HG02623 (cell line): ENCODE results near the gene ABCA1.
"Not testable (repeated sequence)": the region's sequence is repeated elsewhere in the genome, so short reads cannot be mapped to it uniquely, and the experiment has no call there.

Experiments
- ATAC-seq: cut with Tn5 transposase; IDR thresholded peaks from one replicate; pipeline ENCODE4 v1.9.1; 2021; ENCODE audit warnings: moderate library complexity; ENCODE audit not compliant: unreplicated experiment

ABCA1 gene

DNA sequence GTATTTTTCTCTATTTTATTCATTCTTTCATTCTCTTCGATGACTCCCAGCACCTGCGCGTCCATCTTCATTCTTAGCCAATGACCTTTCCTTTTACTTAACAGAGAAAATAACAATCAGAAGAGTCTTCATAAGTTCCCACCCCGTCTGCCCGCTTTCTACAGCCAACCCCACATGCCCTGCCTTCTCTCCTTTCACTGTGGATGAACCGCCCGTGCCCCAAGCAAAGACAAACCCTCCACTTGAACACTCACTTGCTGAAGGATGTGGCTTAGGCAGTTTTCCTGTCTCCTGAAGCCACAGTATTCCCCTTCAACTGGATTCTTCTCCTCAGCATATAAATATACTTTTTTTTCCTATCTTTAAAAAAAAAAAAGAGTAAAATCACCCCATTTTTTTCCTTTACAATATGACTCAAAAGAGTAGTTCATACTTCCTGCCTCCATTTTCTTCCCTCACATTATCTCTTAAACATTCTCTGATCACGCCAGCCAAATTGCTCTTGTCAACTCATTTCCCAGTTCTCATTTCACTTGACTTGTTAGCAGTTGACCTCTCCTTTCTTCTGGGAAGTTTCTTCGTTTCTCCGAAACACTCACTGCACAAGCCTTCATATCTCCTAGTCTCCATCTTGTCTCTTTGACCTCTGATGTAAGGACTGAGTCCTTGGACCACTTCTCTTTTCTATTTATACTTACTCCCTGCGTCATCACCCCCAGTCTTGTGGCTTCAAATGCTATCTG is 153.0 kb downstream of the ABCA1 start:
- peak; percentile 90 for ATAC-seq

DNA sequence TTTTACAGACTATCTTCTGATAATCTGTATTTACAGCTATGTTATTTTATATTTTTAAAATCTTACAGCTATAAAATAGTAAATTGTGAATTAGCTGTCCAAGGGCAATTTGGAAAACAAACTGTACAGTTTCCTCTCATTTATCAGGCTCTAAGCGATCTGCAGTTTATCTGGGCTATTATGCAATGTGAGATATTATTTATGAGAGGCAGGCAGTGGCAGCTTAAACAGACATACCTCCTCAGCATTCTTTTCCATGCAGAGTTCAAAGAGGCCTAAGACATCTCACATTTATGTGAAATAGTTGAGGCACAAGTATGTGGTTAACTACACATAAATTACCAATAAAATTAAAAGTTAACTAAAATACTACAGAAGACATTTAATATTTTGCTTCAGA is 153.8 kb downstream of the ABCA1 start:
- no peak for ATAC-seq

DNA sequence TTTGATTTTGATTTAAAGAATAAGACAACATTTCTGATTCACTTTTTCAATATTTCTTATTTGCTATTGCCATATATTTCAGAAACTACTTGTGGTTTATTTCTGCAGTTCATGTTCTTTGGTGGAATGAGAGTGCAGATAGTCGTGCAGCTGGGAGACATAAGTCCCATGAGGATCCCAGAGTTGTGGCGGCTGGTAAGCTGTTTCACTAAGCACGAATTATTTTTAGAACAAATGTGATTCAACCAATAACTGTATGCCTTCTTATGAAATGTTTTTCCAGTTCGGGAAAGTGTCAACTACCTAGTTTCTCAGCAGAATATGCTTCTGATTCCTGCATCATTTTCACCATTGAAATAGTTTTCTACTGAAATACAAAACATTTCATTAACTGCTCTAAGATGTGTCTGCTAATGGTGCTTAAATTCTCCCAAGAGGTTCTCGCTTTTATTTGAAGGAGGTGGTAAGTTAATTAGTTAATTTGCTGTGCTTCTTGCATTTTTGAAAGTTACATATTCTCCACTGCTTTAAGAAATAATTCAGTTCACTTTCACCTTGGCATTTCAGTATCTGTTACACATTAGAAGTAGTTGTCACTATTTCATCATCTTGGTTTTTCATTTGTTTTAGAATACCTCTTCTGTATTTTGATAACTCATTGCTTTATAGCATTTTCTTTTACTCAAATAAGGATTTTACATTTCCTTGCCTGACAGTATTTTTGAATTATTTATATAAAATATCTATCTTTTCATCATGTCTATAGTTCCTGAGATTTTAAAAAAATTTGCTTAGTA is 155.0 kb downstream of the ABCA1 start:
- peak; percentile 25 for ATAC-seq

DNA sequence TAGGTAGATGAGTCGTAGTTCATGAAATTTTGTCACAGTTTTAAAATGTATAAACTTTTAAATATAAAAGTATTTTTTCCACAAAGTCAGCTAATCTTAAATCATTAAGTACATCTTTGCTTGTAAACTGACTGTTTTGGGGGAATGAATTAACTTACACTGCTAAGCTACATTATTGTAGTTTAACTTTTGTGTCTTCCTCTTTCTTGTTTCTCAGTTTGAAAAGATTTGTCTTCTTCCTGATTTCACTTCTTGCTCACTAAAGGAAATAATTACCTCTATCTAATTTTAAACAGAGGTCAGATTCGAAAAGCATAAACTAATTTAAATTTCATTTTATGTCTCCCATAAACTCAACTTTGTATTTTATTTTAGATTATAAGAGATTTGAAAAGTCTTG is 158.3 kb downstream of the ABCA1 start:
- ATAC-seq: no peak

DNA sequence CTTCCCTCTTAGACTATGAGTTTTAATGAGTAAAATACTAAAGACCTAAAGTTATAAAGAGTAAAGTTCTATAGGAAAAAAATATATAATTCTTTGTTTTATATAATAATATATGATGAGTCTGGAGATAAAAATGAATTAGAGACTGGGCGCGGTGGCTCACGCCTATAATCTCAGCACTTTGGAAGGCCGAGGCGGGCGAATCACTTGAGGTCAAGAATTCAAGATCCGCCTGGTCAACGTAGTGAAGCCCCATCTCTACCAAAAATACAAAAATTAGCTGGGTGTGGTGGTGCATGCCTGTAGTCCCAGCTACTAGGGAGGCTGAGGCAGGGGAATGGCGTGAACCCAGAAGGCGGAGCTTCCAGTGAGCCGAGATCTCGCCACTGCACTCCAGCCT is 158.9 kb downstream of the ABCA1 start:
- not testable (repeated sequence) for ATAC-seq

DNA sequence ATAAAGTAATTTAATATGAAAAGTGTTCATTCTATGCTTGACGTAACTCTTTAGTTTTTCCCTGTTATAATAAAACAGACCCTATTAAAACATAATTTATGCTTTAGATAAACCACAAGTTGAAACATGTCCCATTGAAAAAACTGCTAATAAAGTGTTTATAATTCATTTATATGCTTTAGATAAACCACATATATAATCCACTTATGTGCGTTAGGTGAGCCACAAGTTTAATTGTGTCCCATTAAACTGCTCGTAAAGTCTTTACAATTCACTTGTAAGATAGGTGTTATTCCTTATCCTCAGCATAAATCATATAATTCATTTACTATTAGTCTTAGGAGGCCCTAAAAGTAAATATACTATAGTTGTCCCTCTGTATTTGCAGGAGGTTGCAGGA is 160.4 kb downstream of the ABCA1 start:
- no peak for ATAC-seq

DNA sequence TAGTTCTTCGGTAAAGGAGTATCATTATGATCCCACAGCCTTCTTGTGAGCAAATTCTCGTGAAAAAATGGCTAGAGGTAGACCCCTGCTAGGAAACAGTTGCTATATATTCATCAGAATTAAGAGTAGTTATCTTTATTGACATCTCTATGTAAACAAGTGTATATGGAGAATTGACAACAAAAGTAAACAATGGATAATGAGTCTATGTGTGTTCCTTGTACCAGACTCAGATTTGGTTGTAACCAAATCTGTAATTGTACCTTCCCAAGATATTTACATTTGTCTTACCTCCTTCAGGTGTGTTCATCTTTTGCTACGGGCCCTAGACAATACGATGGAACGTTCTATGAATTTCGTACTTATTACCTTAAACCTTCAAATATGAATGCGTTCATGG is 161.9 kb downstream of the ABCA1 start:
- ATAC-seq: no peak

DNA sequence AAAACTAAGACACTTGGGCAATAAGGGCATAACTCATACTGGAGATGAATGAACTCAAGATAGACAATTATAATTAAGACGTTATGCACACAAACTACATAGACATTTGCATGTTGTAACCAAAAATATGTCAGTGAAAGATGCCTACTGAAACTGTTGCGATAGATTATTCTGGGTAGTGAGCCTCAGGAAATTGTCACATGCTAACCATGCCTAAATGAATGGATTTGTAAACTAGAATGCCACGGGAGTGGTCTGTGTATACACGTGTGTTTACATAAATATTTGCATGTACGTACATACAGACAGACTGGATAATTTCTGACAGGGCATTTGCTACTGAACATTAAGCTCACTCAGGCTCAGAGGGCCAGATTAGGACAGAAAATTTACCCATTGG is 162.8 kb downstream of the ABCA1 start:
- ATAC-seq: peak; percentile 26

DNA sequence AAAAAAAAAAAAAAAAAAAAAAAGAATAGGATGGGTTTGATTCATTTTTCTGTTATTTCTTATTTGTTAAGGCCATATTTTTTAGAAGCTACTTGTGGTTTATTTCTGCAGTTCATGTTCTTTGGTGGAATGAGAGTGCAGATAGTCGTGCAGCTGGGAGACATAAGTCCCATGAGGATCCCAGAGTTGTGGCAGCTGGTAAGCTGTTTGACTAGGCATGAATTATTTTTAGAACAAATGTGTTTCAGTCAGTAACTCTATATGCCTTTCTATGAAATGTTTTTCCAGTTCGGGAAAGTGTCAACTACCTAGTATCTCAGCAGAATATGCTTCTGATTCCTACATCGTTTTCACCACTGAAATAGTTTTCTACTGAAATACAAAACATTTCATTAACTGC is 169.0 kb downstream of the ABCA1 start:
- no peak for ATAC-seq

DNA sequence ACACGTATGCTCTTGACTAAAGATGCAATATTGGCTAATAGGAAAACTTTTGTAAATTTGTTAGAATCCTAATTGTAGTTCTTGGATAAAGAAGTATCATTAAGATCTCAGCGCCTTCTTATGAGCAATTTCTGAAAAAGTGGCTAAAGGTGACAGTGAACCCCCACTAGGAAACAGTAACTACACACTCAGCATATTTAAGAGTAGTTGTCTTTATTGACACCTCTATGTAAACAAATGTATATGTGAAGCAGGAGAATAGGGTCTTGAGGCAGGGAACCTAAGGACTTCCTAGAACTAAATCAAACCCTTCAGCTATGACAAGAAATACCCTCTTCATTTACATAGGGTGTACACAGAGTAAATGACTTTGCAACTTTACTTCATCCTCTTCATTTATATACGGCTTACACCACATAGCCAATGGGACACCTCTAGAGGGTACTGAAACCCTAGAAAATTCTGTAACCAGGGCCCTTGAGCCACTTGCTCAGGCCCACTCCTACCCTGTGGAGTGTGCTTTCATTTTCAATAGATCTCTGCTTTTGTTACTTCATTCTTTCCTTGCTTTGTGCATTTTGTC is 177.7 kb downstream of the ABCA1 start:
- ATAC-seq: no peak

DNA sequence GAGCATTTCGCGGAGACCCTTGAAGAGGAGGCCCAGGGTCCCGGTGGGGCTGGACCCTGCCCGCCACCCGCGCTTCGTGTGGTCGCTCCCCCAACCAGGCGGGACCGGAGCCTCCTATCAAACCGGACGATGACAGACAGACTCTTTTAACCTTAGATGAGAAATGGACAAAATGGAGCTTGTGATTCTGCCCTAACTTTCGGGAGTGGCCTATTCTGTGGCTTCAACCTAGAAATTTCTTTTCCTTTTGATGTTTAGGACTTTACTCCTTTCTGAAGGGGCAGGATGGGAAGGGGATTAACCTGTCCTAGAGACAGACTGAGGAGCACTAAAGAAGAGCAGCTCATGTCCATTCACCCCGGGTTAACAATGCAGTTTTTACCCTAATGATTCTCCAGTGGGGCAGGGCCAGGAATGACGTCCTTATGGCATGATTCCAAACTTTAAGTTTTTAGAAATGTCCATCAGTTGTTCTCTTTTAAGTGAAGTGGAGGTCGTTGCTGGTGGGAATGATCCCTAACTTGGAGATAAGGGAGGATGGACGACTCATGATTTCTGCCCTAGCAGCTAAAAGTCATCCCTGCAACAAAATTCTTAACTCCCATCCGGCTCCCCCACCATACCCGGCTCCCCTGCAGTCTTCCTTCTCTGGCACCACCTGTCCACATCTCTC is 179.5 kb downstream of the ABCA1 start:
- no peak for ATAC-seq

DNA sequence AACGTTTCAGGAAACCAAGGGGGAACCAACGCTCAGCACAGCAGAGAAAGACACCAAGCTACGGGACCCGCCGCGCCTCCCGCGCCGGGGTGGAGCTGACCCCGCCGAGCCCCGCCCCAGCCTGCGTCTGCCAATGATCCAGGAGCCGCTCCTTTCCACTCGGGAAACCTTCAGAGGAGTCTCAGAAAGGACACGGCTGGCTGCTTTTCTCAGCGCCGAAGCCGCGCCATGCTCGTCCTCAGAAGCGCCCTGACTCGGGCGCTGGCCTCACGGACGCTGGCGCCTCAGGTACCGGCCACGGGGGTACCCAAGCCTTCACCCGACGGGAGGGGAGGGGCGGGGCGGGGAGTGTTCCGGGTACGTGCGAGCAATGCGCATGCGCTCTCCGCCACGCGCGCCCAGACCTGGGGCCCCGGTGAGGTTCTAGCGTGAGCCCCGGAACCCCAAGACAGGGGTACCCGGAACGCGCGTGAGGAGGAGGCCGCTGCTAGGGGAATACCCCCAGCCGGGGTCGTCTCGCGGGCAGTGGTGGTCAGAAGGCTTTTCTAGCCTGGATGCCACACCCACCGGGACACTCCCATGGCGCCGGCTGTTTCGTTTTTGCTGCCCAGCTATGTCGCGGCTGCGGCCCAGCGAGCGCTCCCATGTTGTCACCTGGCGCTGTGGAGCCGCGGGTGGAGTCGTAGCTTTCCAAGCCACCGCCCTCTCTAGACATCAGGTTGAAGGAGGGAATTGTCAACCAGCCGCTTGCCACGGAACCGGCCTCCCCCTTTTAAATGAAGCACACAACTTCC is 180.2 kb downstream of the ABCA1 start, which contains the start of gene NIPSNAP3A:
Gene NIPSNAP3A (plus strand): TSS at position 119 of the 794 bp plus-strand sequence. CDS start 110 bp downstream, at position 229.
- ATAC-seq: peak; percentile 86

DNA sequence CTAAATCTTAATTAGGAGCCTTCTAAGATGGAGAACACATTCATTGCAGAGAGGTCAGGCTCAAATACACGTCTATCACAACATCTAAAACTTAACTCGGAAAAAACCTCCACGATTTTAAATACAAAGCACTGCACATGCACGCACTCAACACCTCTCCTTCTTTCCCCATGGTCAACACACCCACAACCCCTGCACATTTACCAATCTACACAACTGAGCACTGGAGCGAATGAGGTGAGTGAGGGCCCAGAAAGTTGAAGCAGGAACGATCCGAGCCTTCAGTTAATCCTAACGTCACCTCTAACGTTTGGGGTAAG is 180.8 kb downstream of the ABCA1 start:
- ATAC-seq: no peak

DNA sequence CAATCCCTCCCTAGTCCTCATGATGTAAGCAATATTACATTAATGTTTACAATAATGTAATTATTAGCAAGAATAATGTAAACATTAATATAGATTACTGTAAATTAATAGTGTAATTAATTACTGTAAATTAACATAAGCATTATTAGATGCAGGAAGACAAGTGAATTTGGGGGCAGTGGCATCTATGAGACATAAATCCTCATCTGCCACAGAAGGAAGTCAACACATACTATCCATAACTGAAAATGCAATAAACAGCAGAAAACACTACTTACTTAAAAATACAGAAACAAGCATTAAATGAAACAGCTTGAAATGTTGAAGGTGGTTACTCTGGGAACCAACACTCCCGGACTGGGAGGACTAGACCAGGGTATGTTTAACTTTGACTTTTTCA is 181.2 kb downstream of the ABCA1 start:
- ATAC-seq: no peak

DNA sequence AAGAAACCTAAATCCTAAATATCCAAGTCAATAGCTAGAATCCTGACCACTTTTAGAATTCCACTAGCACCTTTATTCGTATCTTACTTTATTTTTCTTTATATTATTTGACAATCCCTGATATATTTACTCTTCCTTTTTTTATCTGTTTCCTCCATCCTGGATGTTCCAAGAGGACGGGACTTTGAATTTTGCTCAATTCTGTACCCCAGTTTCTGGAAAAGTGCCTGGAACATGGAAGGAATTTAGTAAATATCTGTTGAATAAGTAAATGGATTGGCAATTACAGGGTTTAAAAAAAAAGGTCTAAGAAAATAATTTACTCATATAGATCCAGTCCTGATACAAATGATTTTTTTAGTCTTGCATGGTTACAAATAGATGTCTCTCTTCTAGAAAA is 181.7 kb downstream of the ABCA1 start:
- ATAC-seq: no peak

DNA sequence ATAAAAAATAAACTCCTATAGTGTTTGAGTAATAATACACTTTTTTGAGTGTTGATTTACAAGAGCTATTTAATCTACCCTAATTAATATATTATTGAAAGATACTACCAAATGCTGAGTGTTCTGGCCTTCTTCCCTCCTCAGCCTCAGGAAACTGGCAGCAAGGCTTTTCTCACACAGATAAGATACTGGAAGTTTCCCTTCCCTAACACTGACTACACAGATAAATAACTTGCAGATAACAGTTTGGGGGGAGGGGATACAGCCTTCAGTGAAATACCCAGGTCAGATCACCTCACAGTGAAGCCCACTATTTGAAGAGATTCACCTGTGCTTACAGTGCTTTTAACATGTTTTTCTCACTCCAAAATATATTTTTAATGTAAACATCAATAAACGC is 182.1 kb downstream of the ABCA1 start:
- no peak for ATAC-seq

DNA sequence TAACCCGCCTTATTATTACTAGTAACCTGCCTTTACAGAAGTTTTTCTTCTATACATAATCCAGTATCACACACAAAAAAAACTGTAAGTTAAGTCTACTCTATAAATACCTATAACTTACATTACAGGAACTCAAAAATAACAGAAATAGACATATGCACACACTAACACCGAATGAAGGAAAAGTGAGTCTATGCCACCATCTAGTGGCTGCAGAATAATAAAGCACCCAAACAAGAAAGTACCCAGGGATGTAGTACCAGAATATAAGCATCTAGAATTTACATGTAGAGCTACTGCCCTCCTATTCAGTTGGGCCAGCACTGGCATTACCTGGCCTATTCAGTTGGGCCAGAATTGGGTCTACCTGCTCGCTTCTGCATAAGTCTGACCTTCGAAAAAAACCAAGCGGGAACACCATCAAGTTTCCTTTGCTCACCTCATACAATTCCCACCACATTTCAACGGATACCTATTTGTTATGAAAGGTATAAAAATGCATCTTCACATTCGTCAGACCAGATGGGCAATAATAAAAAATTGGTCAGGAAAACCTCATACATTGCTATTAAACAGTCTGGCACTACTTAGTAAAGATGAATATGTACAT is 184.5 kb downstream of the ABCA1 start:
- peak; percentile 37 for ATAC-seq

DNA sequence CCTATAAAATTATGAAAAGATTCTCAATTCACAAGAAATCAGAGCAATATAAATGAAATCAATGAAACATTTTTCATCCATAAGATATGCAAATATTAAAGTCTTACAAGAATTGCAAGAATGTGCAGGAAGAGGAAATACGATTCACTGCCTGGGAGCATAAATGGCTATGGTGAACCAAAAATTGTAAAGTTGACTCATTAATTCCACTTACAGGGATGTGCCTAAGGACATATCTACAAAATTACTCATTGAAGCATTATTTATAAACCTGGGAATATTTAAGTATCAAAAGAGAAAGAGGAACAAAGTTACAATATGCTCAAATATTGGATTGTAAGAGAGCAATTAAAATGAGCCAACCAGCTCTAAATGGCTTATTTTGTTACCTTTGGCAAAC is 187.3 kb downstream of the ABCA1 start:
- no peak for ATAC-seq

DNA sequence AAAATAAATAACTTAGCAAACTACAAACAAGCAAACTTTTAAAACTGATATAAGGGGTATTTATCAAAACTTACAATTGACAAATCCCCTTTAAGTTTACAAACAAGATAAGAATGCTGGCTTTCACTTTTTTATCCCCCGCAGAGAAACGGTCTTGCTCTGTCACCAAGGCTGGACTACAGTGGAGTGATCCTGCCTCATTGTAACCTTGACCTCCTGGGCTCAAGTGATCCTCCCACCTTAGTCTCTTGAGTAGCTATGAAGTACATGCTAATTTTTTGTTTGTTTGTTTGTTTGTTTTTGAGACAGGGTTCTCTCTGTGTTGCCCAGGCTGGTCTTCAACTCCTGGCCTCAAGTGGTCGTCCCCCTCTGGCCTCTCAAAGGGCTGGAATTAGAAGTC is 189.5 kb downstream of the ABCA1 start:
- no peak for ATAC-seq
